Measurements from ENCODE around the gene TNFAIP3. TPM values are rescaled to one million over a fixed set of nuclear protein-coding genes. Genes with fewer than 3 reads are reported as not detected.

Gene TNFAIP3
- total and polyA plus RNA-seq, 2 donors (not counting 3 experiments of a cell fraction or from before 2014, with no cell fraction given) = 4.0 to 8.6 TPM

GRCh38 chr6:137871831-137872454 lies 4.9 kb downstream of the TNFAIP3 start:
- H3K4me3 ChIP-seq (replicated peaks in 1 of 3; ENCODE audit: insufficient read depth in 1 of 3, low read depth in 1 of 3, low read length in 3 of 3) = no peak overlapping the region
- H3K4me1 ChIP-seq (ENCODE audit: control insufficient read depth, extremely low read depth, insufficient read depth, low read length) = peaks cover 41% of the 10 kb centered on the region
- intact Hi-C loops (cut with micrococcal nuclease) = loop anchor here (1.0 to 5.0 kb wide), 4 partner anchors 11 to 235 kb away; partner anchors contain the start of gene PERP
- H3K9me1 ChIP-seq (replicated peaks; ENCODE audit: control insufficient read depth, extremely low read depth, insufficient read depth, low read length) = no peaks in the 10 kb centered on the region
- POLR2A ChIA-PET = no interaction called here
- DNase-seq (ENCODE audit: low read depth, low spot score) (peak; percentile 88), FAIRE-seq (peak; percentile 88)
- no peak overlapping the region for H3K9ac ChIP-seq (replicated peaks; ENCODE audit: extremely low read depth, insufficient read depth, low read length)
- no peaks in the 10 kb centered on the region for H3K27me3 ChIP-seq (ENCODE audit: control insufficient read depth in 2 of 2, insufficient read depth in 2 of 2, low read length in 2 of 2)
- peak overlapping the region; percentile 87 for H3K4me2 ChIP-seq (ENCODE audit: insufficient read depth, low read length)
- peaks cover 2 to 4% of the 10 kb centered on the region in 2 experiments for H3K36me3 ChIP-seq (ENCODE audit: control insufficient read depth in 2 of 2, extremely low read depth in 1 of 2, insufficient read depth in 2 of 2, low read length in 2 of 2)
- H4K20me1 ChIP-seq (replicated peaks; ENCODE audit: control insufficient read depth, extremely low read depth, insufficient read depth, low read length) = no peaks in the 10 kb centered on the region
- TF ChIP-seq EZH2 (IDR thresholded peaks at IDR 0.05; ENCODE audit: borderline replicate concordance, low read depth, low read length, severe bottlenecking) (no peak), MAX (IDR thresholded peaks at IDR 0.05; ENCODE audit: insufficient read depth, insufficient read length) (no peak), FOS (IDR thresholded peaks at IDR 0.05; ENCODE audit: borderline replicate concordance, insufficient read depth, low read length) (peak; percentile 92), GATA2 (IDR thresholded peaks at IDR 0.05; ENCODE audit: insufficient read depth, insufficient read length, low read depth, low read length) (peak; percentile 63), CTCF (IDR thresholded peaks at IDR 0.05; ENCODE audit: extremely low read depth in 1 of 2, insufficient read depth in 1 of 2, low read depth in 1 of 2, low read length in 2 of 2) (no peak), JUN (IDR thresholded peaks at IDR 0.05; ENCODE audit: borderline replicate concordance, insufficient read depth, insufficient read length, low read depth) (peak; percentile 76), POLR2AphosphoS5 (IDR thresholded peaks at IDR 0.05; ENCODE audit: insufficient read depth, low read depth, low read length) (peak; percentile 75), MYC (IDR thresholded peaks at IDR 0.05; ENCODE audit: low read depth, low read length) (no peak), POLR2A (IDR thresholded peaks at IDR 0.05; ENCODE audit: low read depth, low read length) (peak; percentile 55)
- peak overlapping the region; percentile 53 for H3K27ac ChIP-seq (ENCODE audit: insufficient read depth, low read depth, low read length)
- dilution Hi-C loops (cut with MboI; ENCODE audit: extremely low pct_ligation_motif_present, low sequenced_read_pairs) = no loop called here
- H3K79me2 ChIP-seq (ENCODE audit: control insufficient read depth, insufficient read depth, low read length) = no peaks in the 10 kb centered on the region
- CTCF ChIA-PET = interaction anchor here (0.9 to 8.4 kb wide), 16 partner anchors 8 to 173 kb away, joined by 3 to 111 read pairs (median 4); no protein-coding TSS in a partner anchor
- no peaks in the 10 kb centered on the region for H3K9me3 ChIP-seq (replicated peaks; ENCODE audit: control insufficient read depth, insufficient read depth, low read length)
- BruUV-seq (replicated peaks) = no TSS peak
- H2AFZ ChIP-seq (ENCODE audit: low read depth, low read length) = no peak overlapping the region
